Esophagus squamous epithelium (tissue), 5 donors: ENCODE data around the gene IL17RD. TPM values are rescaled to one million over a fixed set of nuclear protein-coding genes. Genes with fewer than 3 reads are reported as not detected.

ENCODE experiments used
- DNase-seq: peaks from one replicate; lab custom pipeline; 2025; lab: John Stamatoyannopoulos, UW
- H3K27ac ChIP-seq, 4 donors: fragments of 200-600 bp; sonication (generic); one replicate each; pipeline ENCODE4 v1.5.1; 2016 to 2019; ENCODE audit warnings: mild to moderate bottlenecking in 1 of 4
- H3K27me3 ChIP-seq, 4 donors: fragments of 200-600 bp; sonication (generic); 1 replicate in 3 of 4; 2 replicates in 1 of 4; pipeline versions ENCODE4 v1.5.1 to v1.6.0; 2017 to 2021; ENCODE audit warnings: antibody characterized with exemption in 1 of 4
- H3K36me3 ChIP-seq, 3 donors: fragments of 200-600 bp; sonication (generic); one replicate each; pipeline ENCODE4 v1.5.1; 2016 to 2019
- H3K4me1 ChIP-seq, 3 donors: fragments of 200-600 bp; sonication (generic); one replicate each; pipeline ENCODE4 v1.5.1; 2017 to 2019
- H3K4me3 ChIP-seq, 4 donors: fragments of 200-600 bp; sonication (generic); 1 replicate in 3 of 4; 2 replicates in 1 of 4; pipeline ENCODE4 v1.5.1; 2016 to 2019; ENCODE audit warnings: mild to moderate bottlenecking in 2 of 4, moderate library complexity in 1 of 4
- H3K9me3 ChIP-seq, 3 donors: fragments of 200-600 bp; sonication (generic); one replicate each; pipeline ENCODE4 v1.5.1; 2016 to 2019
- CTCF ChIP-seq, 6 experiments: fragments of 450-650 bp in 4 of 6; fragments of 200-600 bp in 2 of 6; sonication (generic) in 2 of 6; IDR thresholded peaks; one replicate each; pipeline ENCODE4 v1.5.1; 2016 to 2019; ENCODE audit warnings: antibody characterized with exemption in 6 of 6, mild to moderate bottlenecking in 4 of 6, moderate library complexity in 4 of 6
- POLR2A ChIP-seq, 4 donors: fragments of 450-650 bp; IDR thresholded peaks; one replicate each; pipeline ENCODE4 v1.6.1; 2017; ENCODE audit warnings: antibody characterized with exemption in 4 of 4, mild to moderate bottlenecking in 4 of 4, moderate library complexity in 3 of 4
- WGBS, 2 donors: methylation state at CpG; one replicate each; pipeline ENCODE4 v1.1.5; 2018; 5-methylcytosine and 5-hydroxymethylcytosine counted together
- intact Hi-C: fragments of 100-400 bp; cut with DNase I; formaldehyde crosslinking; loops from one replicate; pipeline ENCODE4 v1.15.0; 2022
- total RNA-seq, 4 donors: library from RNA; depleted of rRNA; stranded (reverse); fragments of >200 nt; gene quantifications; one replicate each; pipeline ENCODE4 v1.1.0, GENCODE V29; 2016
- donor health status: DM: yes; HTN: yes; CAD: no.

Gene IL17RD
- total RNA-seq, 4 donors from 2014 or later: 4.4 to 10.4 (median 5.1) TPM

- peaks cover 0 to 7% (median 0%) of the 10 kb centered on the region in 3 donors for H3K36me3 ChIP-seq
- TF ChIP-seq POLR2A (IDR thresholded peaks at IDR 0.05): no peak
- H3K27me3 ChIP-seq: no peaks in the 10 kb centered on the region
- H3K4me3 ChIP-seq: no peak overlapping the region
- no peaks in the 10 kb centered on the region for H3K9me3 ChIP-seq
- peak overlapping the region in 3 of 4 donors; percentile 31 to 59 (median 47) for H3K27ac ChIP-seq
- intact Hi-C loops: no loop called here
- no peak for DNase-seq
- WGBS, 2 donors: 67 to 73% methylated on average over 3 of the region's 3 CpGs
- H3K4me1 ChIP-seq: peaks cover 0 to 16% (median 0%) of the 10 kb centered on the region in 3 donors
Observed at GRCh38 chr3:57091521-57092273, 73.5 kb downstream of the IL17RD start.

GRCh38 chr3:57089043-57089442 is 76.1 kb downstream of the IL17RD start:
- Histone ChIP-seq H3K4me1 (peaks cover 5 to 26% (median 12%) of the 10 kb centered on the region in 3 donors), H3K27me3 (no peaks in the 10 kb centered on the region), H3K36me3 (no peaks in the 10 kb centered on the region), H3K9me3 (no peaks in the 10 kb centered on the region), H3K4me3 (no peak overlapping the region), H3K27ac (no peak overlapping the region)
- TF ChIP-seq POLR2A (IDR thresholded peaks at IDR 0.05): no peak
- no peak for TF ChIP-seq CTCF (IDR thresholded peaks at IDR 0.05)
- WGBS, 2 donors: 92 to 96% methylated on average over 3 to 4 of the region's 4 CpGs
- intact Hi-C loops: no loop called here
- DNase-seq: no peak

GRCh38 chr3:57088503-57088902 is 76.7 kb downstream of the IL17RD start:
- intact Hi-C loops: no loop called here
- no peak for DNase-seq
- no peak overlapping the region for H3K4me3 ChIP-seq
- 69 to 91% methylated on average over 4 to 5 of the region's 5 CpGs for WGBS, 2 donors
- no peak overlapping the region for H3K27ac ChIP-seq
- H3K9me3 ChIP-seq: no peaks in the 10 kb centered on the region
- no peaks in the 10 kb centered on the region for H3K27me3 ChIP-seq
- no peak for TF ChIP-seq CTCF (IDR thresholded peaks at IDR 0.05)
- no peak for TF ChIP-seq POLR2A (IDR thresholded peaks at IDR 0.05)
- no peaks in the 10 kb centered on the region for H3K36me3 ChIP-seq
- peaks cover 9 to 32% (median 15%) of the 10 kb centered on the region in 3 donors for H3K4me1 ChIP-seq

GRCh38 chr3:57087361-57088092 is 77.6 kb downstream of the IL17RD start:
- Histone ChIP-seq H3K27ac (no peak overlapping the region), H3K9me3 (no peaks in the 10 kb centered on the region), H3K27me3 (no peaks in the 10 kb centered on the region), H3K4me1 (peaks cover 9 to 38% (median 15%) of the 10 kb centered on the region in 3 donors), H3K4me3 (no peak overlapping the region), H3K36me3 (no peaks in the 10 kb centered on the region)
- intact Hi-C loops: no loop called here
- no peak for DNase-seq
- TF ChIP-seq CTCF (IDR thresholded peaks at IDR 0.05) (no peak), POLR2A (IDR thresholded peaks at IDR 0.05) (no peak)
- 80 to 100% methylated on average over 1 of the region's 1 CpG for WGBS, 2 donors

- no peaks in the 10 kb centered on the region for H3K9me3 ChIP-seq
- H3K4me1 ChIP-seq: peaks cover 9 to 28% (median 15%) of the 10 kb centered on the region in 3 donors
- no peak overlapping the region for H3K27ac ChIP-seq
- TF ChIP-seq CTCF (IDR thresholded peaks at IDR 0.05) (no peak), POLR2A (IDR thresholded peaks at IDR 0.05) (no peak)
- no peak overlapping the region for H3K4me3 ChIP-seq
- no peaks in the 10 kb centered on the region for H3K36me3 ChIP-seq
- H3K27me3 ChIP-seq: no peaks in the 10 kb centered on the region
- intact Hi-C loops: no loop called here
- no peak for DNase-seq
Observed at GRCh38 chr3:57086201-57086600, 79.0 kb downstream of the IL17RD start.
